CD4-positive, alpha-beta T cell treated with Interleukin-21 for 1 hour (primary cell): ENCODE data around the gene HAPLN2.

Experiments
- DNase-seq: peaks from one replicate; pipeline ENCODE4 v3.0.0-alpha.2; 2020

The HAPLN2 gene

DNA sequence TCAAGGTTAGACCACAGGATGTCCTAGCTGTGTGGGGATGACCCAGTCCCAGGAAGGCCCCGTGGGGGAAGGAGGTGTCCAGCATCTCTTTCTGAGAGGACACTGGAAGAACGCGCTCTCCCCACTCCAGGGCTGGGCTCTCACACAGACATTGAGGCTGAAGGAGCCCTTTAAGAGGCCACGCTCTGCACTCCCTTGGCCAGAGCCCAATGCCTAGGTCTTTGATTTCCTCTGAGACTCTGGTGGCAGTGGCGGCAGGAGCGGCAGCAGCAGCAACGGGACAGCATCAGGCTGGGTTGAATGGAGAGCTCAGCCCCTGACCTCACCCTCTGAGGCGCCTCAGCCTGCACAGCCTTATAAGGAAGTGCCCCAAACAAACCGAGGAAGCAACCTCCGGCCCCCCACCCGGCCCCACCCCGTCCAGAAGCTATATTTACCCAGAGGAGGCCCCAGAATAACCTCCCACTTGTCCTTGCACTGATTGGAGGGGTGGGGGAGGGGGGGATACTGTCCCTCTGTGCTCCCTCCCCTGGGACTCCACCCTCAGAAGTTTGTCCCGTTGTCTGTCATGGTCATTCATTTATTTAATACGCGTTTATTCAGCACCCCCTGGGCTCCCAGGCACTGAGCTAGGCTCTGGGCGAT is 45.7 kb downstream of the HAPLN2 start:
- no peak for DNase-seq

- DNase-seq, result no peak
These were observed 46.3 kb downstream of the HAPLN2 start for GRCh38 chr1:156665539-156665938.

- no peak for DNase-seq
These were observed 47.8 kb downstream of the HAPLN2 start for GRCh38 chr1:156666862-156667609.

DNA sequence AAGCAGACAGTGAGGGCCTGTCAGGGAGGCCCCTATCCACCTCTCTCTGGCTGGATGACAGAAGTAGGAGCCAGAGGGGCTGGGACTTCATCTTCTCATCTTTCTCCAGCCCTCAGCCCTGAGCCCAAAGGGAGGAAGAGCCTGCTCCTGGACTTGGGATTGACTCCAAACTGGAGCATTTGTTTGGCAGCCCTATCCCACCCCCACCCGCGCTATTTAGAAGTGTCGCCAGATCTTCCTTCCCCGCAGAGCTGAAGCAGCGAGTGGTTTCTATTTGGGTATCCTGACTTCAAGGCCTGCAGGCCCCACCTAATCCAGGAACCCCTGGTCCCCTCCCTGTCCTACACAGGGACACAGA is 48.4 kb downstream of the HAPLN2 start:
- no peak for DNase-seq

DNA sequence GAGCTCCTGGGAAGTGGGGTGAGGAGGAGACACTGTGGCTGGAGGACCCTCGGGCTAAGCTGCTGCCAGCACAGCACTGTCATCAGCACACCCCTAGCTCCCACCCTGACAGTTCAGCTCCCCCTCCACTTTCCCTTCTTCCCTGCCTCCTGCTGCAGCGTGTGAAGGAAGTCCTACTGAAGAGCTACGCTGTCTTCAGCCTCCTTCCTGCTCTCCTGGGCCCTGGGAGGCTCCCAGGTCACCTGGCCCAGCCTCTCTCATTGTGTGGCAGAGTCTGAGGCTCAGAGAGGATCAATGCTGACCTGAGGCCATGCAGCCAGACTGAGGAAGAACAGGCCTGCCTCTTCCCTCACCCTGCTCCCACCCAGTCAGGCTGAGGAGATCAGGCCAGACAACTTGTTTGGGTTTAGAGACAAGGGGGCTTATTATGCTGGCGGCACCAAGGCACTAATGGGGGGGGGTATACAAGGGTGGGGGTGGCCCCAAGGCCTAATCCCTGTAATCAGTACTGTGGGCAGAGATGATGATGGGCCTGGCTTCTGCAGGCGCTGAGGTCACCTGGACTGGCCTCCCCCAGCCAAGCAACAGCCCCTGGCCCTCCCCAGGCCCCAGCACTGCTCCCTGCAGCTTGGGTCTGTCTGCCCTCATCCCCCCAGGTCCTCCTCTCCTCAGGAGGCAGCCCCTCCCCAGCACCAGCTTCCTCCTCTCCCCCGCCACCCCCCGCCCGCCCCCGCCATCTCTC is 48.9 kb downstream of the HAPLN2 start:
- DNase-seq, result no peak

DNA sequence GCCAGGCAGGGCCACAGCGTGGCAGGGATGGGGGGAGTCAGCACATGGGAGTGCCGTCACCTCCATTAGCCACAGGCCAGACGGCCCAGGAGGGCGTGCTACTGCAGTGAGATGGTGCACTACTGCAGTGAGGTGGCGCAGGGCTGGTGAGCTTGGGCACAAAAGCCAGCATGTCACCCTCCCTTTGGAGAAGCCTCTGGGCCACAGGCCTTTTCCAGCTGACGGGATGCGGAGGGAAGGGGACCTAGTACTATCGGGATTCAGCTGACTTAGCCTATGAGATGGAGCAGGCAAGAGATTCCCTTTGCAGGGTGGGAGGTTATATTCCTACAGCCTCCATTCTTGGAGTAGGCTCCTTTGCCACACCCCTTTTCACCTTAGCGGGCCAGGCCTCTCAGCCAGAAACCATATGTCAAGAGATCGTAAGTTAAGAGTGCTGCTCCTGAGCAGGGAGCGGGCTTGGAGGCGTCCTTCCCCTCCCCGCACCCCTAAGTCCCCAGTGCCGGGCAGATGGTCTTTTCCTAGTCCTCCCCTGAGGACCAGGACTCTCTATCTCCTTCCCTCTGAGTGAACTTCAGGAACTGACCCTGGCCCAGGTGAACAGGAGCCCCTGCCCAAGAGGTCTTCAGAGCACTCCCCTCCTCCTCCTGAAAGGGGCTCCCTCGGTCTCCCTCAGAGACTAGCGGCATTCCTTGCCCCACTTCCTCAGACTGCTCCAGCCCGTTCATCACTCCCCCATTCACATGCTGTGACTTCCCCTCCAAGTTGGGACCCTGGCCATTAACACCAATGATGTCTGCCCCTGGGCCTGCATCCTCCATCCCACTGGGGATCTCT is 49.8 kb downstream of the HAPLN2 start:
- DNase-seq, result no peak

GRCh38 chr1:156669794-156670193 is 50.6 kb downstream of the HAPLN2 start:
- DNase-seq, result no peak

DNA sequence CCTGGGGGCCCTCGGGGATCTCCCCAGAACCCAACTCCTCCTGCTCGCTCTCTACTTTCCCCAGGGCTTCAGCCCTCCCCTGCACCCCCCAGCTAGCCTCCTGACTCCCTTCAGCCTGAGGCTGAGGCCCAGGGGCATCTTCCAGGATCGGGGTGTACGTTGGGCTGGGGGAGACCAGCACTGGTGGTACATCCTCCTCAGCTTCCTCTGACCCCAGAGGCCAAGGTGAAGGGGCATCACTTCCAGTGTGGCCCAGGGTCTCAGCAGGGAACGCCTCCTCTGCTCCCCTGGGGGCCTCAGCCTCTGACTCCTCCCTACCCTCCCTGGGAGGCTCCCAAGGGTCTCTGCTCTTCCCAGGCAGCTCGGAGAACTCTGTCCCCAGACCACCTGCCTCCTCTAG is 51.1 kb downstream of the HAPLN2 start:
- DNase-seq, result no peak

- no peak for DNase-seq
These were observed 51.6 kb downstream of the HAPLN2 start for GRCh38 chr1:156670791-156671190.

GRCh38 chr1:156671804-156672203 is 52.6 kb downstream of the HAPLN2 start:
- DNase-seq, result no peak

- DNase-seq, result no peak
These were observed 54.3 kb downstream of the HAPLN2 start for GRCh38 chr1:156673387-156674121.
